ENCODE data around the gene RASSF5.
"Not testable (repeated sequence)": the region's sequence is repeated elsewhere in the genome, so short reads cannot be mapped to it uniquely, and the experiment has no call there.

RASSF5 gene

GRCh38 chr1:206573762-206574161 is 66.4 kb downstream of the RASSF5 start:
- no peak for DNase-seq

- DNase-seq: peak; percentile 97 to 98
Observed at GRCh38 chr1:206575165-206575893, 68.0 kb downstream of the RASSF5 start.

- no peak for DNase-seq
Observed at GRCh38 chr1:206575894-206576737, 68.8 kb downstream of the RASSF5 start.

- peak in 1 of 2 experiments; percentile 9 for DNase-seq
Observed at GRCh38 chr1:206577626-206578025, 70.3 kb downstream of the RASSF5 start.

GRCh38 chr1:206578068-206578977 is 71.0 kb downstream of the RASSF5 start:
- no peak for DNase-seq

- DNase-seq: no peak
Observed at GRCh38 chr1:206578978-206579374, 71.6 kb downstream of the RASSF5 start.

GRCh38 chr1:206579747-206580437 is 72.6 kb downstream of the RASSF5 start:
- DNase-seq: peak; percentile 97 to 98

GRCh38 chr1:206580438-206581113 is 73.2 kb downstream of the RASSF5 start:
- DNase-seq: no peak

GRCh38 chr1:206581114-206581497 is 73.8 kb downstream of the RASSF5 start:
- DNase-seq: not testable (repeated sequence)

GRCh38 chr1:206581571-206581981 is 74.2 kb downstream of the RASSF5 start:
- peak in 1 of 2 experiments; percentile 19 for DNase-seq

- no peak for DNase-seq
Observed at GRCh38 chr1:206582537-206582936, 75.2 kb downstream of the RASSF5 start.

- no peak for DNase-seq
Observed at GRCh38 chr1:206582971-206583706, 75.8 kb downstream of the RASSF5 start.

GRCh38 chr1:206583707-206584648 is 76.6 kb downstream of the RASSF5 start:
- DNase-seq: peak; percentile 57 to 62

- DNase-seq: no peak
Observed at GRCh38 chr1:206584683-206585082, 77.4 kb downstream of the RASSF5 start.

- DNase-seq: no peak
Observed at GRCh38 chr1:206586501-206587445, 79.4 kb downstream of the RASSF5 start.

GRCh38 chr1:206587904-206588303 is 80.6 kb downstream of the RASSF5 start:
- no peak for DNase-seq

GRCh38 chr1:206588492-206588891 is 81.2 kb downstream of the RASSF5 start:
- DNase-seq: no peak

- no peak for DNase-seq
Observed at GRCh38 chr1:206589206-206589605, 81.9 kb downstream of the RASSF5 start.
